Measurements from ENCODE around the gene PARK7.

GRCh38 chr1:7940034-7940433 is 21.5 kb upstream of the PARK7 start:
- TF ChIP-seq POLR2AphosphoS5 (IDR thresholded peaks at IDR 0.05; ENCODE audit: low read depth) (no peak), CTCF (conservative IDR thresholded peaks at IDR 0.05; ENCODE audit: low read depth in 2 of 2) (no peak), EZH2 (IDR thresholded peaks at IDR 0.05; ENCODE audit: low read depth, unreplicated experiment) (no peak), STAT1 (IDR thresholded peaks at IDR 0.05; ENCODE audit: unreplicated experiment) (no peak), JUNB (IDR thresholded peaks at IDR 0.05; ENCODE audit: unreplicated experiment) (no peak)

All from GM23338 (cell line).